Body of pancreas (tissue), 4 donors: Measurements from ENCODE around the gene TRUB1. TPM values are rescaled to one million over a fixed set of nuclear protein-coding genes. Genes with fewer than 3 reads are reported as not detected.

Experiments
- ATAC-seq: fragments of 150-250 bp; one replicate; pipeline ENCODE4 v1.9.1; 2016
- DNase-seq, 4 donors: peaks; one replicate each; pipeline ENCODE4 v3.0.0-alpha.2; 2019
- H3K27ac ChIP-seq, 4 donors: fragments of 200-600 bp; sonication (generic); 1 replicate in 3 of 4; 2 replicates in 1 of 4; pipeline versions ENCODE4 v1.5.1 to v1.6.1; 2016 to 2019; ENCODE audit warnings: mild to moderate bottlenecking in 1 of 4, mixed read lengths in 1 of 4, moderate library complexity in 1 of 4
- H3K27me3 ChIP-seq, 2 donors: fragments of 200-600 bp; sonication (generic); one replicate each; pipeline ENCODE4 v1.6.0; 2016; ENCODE audit warnings: mild to moderate bottlenecking in 1 of 2
- H3K36me3 ChIP-seq, 2 donors: fragments of 200-600 bp; sonication (generic); replicated peaks in 1 of 2; 2 replicates each; pipeline ENCODE4 v1.5.1; 2016; ENCODE audit warnings: low read depth in 2 of 2; ENCODE audit not compliant: insufficient read depth in 1 of 2
- H3K4me1 ChIP-seq: fragments of 200-600 bp; sonication (generic); one replicate; pipeline ENCODE4 v1.6.0; 2016
- H3K4me3 ChIP-seq, 2 donors: fragments of 200-600 bp; sonication (generic); 1 replicate in 1 of 2; 2 replicates in 1 of 2; pipeline ENCODE4 v1.5.1; 2016 to 2019
- H3K9me3 ChIP-seq, 3 donors: fragments of 200-600 bp; sonication (generic); 1 replicate in 2 of 3; 2 replicates in 1 of 3; pipeline ENCODE4 v1.5.1; 2016
- CTCF ChIP-seq, 7 experiments: fragments of 450-650 bp in 4 of 7; fragments of 200-600 bp in 3 of 7; sonication (generic) in 3 of 7; IDR thresholded peaks; one replicate each; pipeline ENCODE4 v1.5.1; 2016 to 2019; ENCODE audit warnings: antibody characterized with exemption in 7 of 7
- POLR2A ChIP-seq, 3 donors: fragments of 450-650 bp; IDR thresholded peaks; one replicate each; pipeline ENCODE4 v1.6.1; 2016; ENCODE audit warnings: antibody characterized with exemption in 3 of 3, mild to moderate bottlenecking in 2 of 3
- WGBS, 2 donors: methylation state at CpG; one replicate each; pipeline ENCODE4 v1.1.5; 2017; 5-methylcytosine and 5-hydroxymethylcytosine counted together
- intact Hi-C: fragments of 100-400 bp; cut with DNase I; formaldehyde crosslinking; loops from one replicate; pipeline ENCODE4 v1.15.1; 2023
- total RNA-seq, 2 donors: library from RNA; depleted of rRNA; stranded (reverse); fragments of >200 nt; gene quantifications; one replicate each; pipeline ENCODE4 v1.1.0, GENCODE V29; 2016

The TRUB1 gene
- total RNA-seq, 2 donors from 2014 or later = 12.2 to 38.2 TPM

GRCh38 chr10:114967071-114967470 lies 29.1 kb downstream of the TRUB1 start:
- DNase-seq (no peak), ATAC-seq (no peak)
- H3K4me3 ChIP-seq = no peak overlapping the region
- peaks cover 6% of the 10 kb centered on the region for H3K4me1 ChIP-seq
- intact Hi-C loops = no loop called here
- H3K27ac ChIP-seq = no peak overlapping the region
- H3K36me3 ChIP-seq = no peaks in the 10 kb centered on the region
- H3K27me3 ChIP-seq = no peaks in the 10 kb centered on the region
- no peak for TF ChIP-seq POLR2A (IDR thresholded peaks at IDR 0.05)
- TF ChIP-seq CTCF (IDR thresholded peaks at IDR 0.05) = no peak
- no peaks in the 10 kb centered on the region for H3K9me3 ChIP-seq
- WGBS, 2 donors = 57 to 62% methylated on average over 2 of the region's 2 CpGs

GRCh38 chr10:114970515-114970914 lies 32.5 kb downstream of the TRUB1 start:
- Histone ChIP-seq H3K4me3 (no peak overlapping the region), H3K9me3 (no peaks in the 10 kb centered on the region), H3K27me3 (no peaks in the 10 kb centered on the region), H3K27ac (no peak overlapping the region), H3K36me3 (no peaks in the 10 kb centered on the region), H3K4me1 (peaks cover 6% of the 10 kb centered on the region)
- DNase-seq (no peak), ATAC-seq (no peak)
- 86 to 88% methylated on average over 4 of the region's 4 CpGs for WGBS, 2 donors
- TF ChIP-seq CTCF (IDR thresholded peaks at IDR 0.05) (no peak), POLR2A (IDR thresholded peaks at IDR 0.05) (no peak)
- intact Hi-C loops = no loop called here

GRCh38 chr10:114973306-114973705 lies 35.3 kb downstream of the TRUB1 start:
- intact Hi-C loops = no loop called here
- Histone ChIP-seq H3K27ac (no peak overlapping the region), H3K4me1 (peaks cover 3% of the 10 kb centered on the region), H3K4me3 (no peak overlapping the region), H3K36me3 (no peaks in the 10 kb centered on the region), H3K9me3 (no peaks in the 10 kb centered on the region), H3K27me3 (no peaks in the 10 kb centered on the region)
- WGBS, 2 donors = 97% methylated on average over 5 of the region's 5 CpGs
- TF ChIP-seq POLR2A (IDR thresholded peaks at IDR 0.05) (no peak), CTCF (IDR thresholded peaks at IDR 0.05) (no peak)
- no peak for DNase-seq
- no peak for ATAC-seq

- Histone ChIP-seq H3K27ac (no peak overlapping the region), H3K36me3 (no peaks in the 10 kb centered on the region), H3K27me3 (no peaks in the 10 kb centered on the region), H3K4me1 (no peaks in the 10 kb centered on the region), H3K4me3 (no peak overlapping the region), H3K9me3 (no peaks in the 10 kb centered on the region)
- intact Hi-C loops = no loop called here
- no peak for DNase-seq
- no peak for TF ChIP-seq POLR2A (IDR thresholded peaks at IDR 0.05)
- TF ChIP-seq CTCF (IDR thresholded peaks at IDR 0.05) = no peak
- ATAC-seq = no peak
Measured at GRCh38 chr10:114973997-114974396, 36.0 kb downstream of the TRUB1 start.

- WGBS, 2 donors = 82 to 96% methylated on average over 5 of the region's 5 CpGs
- Histone ChIP-seq H3K4me3 (no peak overlapping the region), H3K27me3 (no peaks in the 10 kb centered on the region), H3K4me1 (no peaks in the 10 kb centered on the region), H3K27ac (no peak overlapping the region), H3K36me3 (no peaks in the 10 kb centered on the region), H3K9me3 (no peaks in the 10 kb centered on the region)
- ATAC-seq = no peak
- intact Hi-C loops = no loop called here
- DNase-seq = no peak
- no peak for TF ChIP-seq CTCF (IDR thresholded peaks at IDR 0.05)
- no peak for TF ChIP-seq POLR2A (IDR thresholded peaks at IDR 0.05)
Measured at GRCh38 chr10:114974625-114975024, 36.6 kb downstream of the TRUB1 start.
